K562 (cell line): ENCODE data around the gene VWA3B. TPM values are rescaled to one million over a fixed set of nuclear protein-coding genes. Genes with fewer than 3 reads are reported as not detected.

Source experiments
- ATAC-seq: fragments of 200-7000 bp; cut with Tn5 transposase; 3 replicates; pipeline ENCODE4 v1.9.1; 2020; ENCODE audit warnings: moderate library complexity
- BruUV-seq: library from RNA; stranded (reverse); fragments of 400-500 nt; replicated peaks from 2 replicates; lab custom pipeline; 2021; lab: Mats Ljungman, UMichigan
- CTCF ChIA-PET: fragments of 300-600 bp; formaldehyde crosslinking; extraction: SDS; loops from one replicate; lab custom pipeline; 2021; ENCODE audit warnings: low intra/inter-chr PET ratio; lab: Yijun Ruan, JAX
- POLR2A ChIA-PET: fragments of 300-600, 350-650 bp; sonication (Branson Sonifier 250); formaldehyde crosslinking; extraction: SDS; loops from one replicate; lab custom pipeline; 2021; ENCODE audit warnings: antibody characterized with exemption, inconsistent platforms; lab: Yijun Ruan, JAX
- DNase-seq, 4 experiments: peaks; one replicate each; pipeline versions ENCODE4 v3.0.0 to v3.0.0-alpha.2; 2011 to 2018; ENCODE audit warnings: low spot score in 3 of 4, mixed read lengths in 3 of 4; ENCODE audit errors: extremely low read depth in 1 of 4
- FAIRE-seq: peaks from 2 replicates; lab custom pipeline; 2011; peaks lifted over from hg19 to GRCh38; lab: Jason Lieb, UNC
- H2AFZ ChIP-seq: 2 replicates; pipeline ENCODE4 v1.6.0; 2011; ENCODE audit warnings: low read depth, low read length, control low read depth, inconsistent platforms
- H3K27ac ChIP-seq: fragments of 200-600 bp; 3 replicates; pipeline ENCODE4 v1.8.0; 2011; ENCODE audit warnings: low read depth, mild to moderate bottlenecking, control low read depth, inconsistent platforms, low read length, moderate library complexity, mixed read lengths; ENCODE audit errors: extremely low read depth
- H3K27me3 ChIP-seq, 2 experiments: fragments of 300-600 bp in 1 of 2; 2 replicates in 1 of 2; 3 replicates in 1 of 2; pipeline versions ENCODE4 v1.6.0 to v1.8.0; 2011; ENCODE audit warnings: inconsistent platforms in 2 of 2, low read length in 2 of 2, mild to moderate bottlenecking in 1 of 2, mixed read lengths in 1 of 2, moderate library complexity in 1 of 2; ENCODE audit not compliant: control insufficient read depth in 2 of 2, insufficient read depth in 2 of 2
- H3K36me3 ChIP-seq: fragments of 300-600 bp; 3 replicates; pipeline ENCODE4 v1.8.0; 2011; ENCODE audit warnings: mild to moderate bottlenecking, low read length, inconsistent platforms; ENCODE audit not compliant: control insufficient read depth, insufficient read depth
- H3K4me1 ChIP-seq, 2 experiments: fragments of 200-600 bp in 1 of 2; replicated peaks in 1 of 2; 2 replicates in 1 of 2; 3 replicates in 1 of 2; pipeline versions ENCODE4 v1.5.1 to v1.8.0; 2011; ENCODE audit warnings: inconsistent platforms in 2 of 2, low read length in 2 of 2, mild to moderate bottlenecking in 1 of 2, mixed read lengths in 1 of 2, moderate library complexity in 1 of 2; ENCODE audit not compliant: control insufficient read depth in 2 of 2, insufficient read depth in 2 of 2
- H3K4me2 ChIP-seq: 2 replicates; pipeline ENCODE4 v1.6.1; 2011; ENCODE audit warnings: low read length, control low read depth, inconsistent platforms, mixed read lengths; ENCODE audit not compliant: insufficient read depth
- H3K4me3 ChIP-seq: fragments of 200-600 bp; sonication (generic), shearing (Covaris generic); 2 replicates; pipeline ENCODE4 v1.5.1; 2016; ENCODE audit warnings: control low read depth, inconsistent platforms
- H3K79me2 ChIP-seq: fragments of 200-600 bp; 3 replicates; pipeline ENCODE4 v1.8.0; 2011; ENCODE audit warnings: low read length, inconsistent platforms; ENCODE audit not compliant: control insufficient read depth, insufficient read depth
- H3K9ac ChIP-seq, 2 experiments: 2 replicates each; pipeline versions ENCODE4 v1.6.0 to v1.6.1; 2011; ENCODE audit warnings: low read depth in 2 of 2, low read length in 2 of 2, control low read depth in 1 of 2, inconsistent platforms in 1 of 2, mild to moderate bottlenecking in 1 of 2, mixed read lengths in 1 of 2; ENCODE audit not compliant: insufficient read depth in 1 of 2
- H3K9me1 ChIP-seq: one replicate; pipeline ENCODE4 v1.6.0; 2011; ENCODE audit warnings: inconsistent platforms, mild to moderate bottlenecking, low read length, moderate library complexity; ENCODE audit not compliant: control insufficient read depth, insufficient read depth
- H3K9me3 ChIP-seq: replicated peaks from 2 replicates; pipeline ENCODE4 v1.5.1; 2011; ENCODE audit warnings: low read depth, low read length, inconsistent platforms; ENCODE audit not compliant: control insufficient read depth, insufficient read depth
- H4K20me1 ChIP-seq: replicated peaks from 2 replicates; pipeline ENCODE4 v1.6.1; 2011; ENCODE audit warnings: low read length, inconsistent platforms, mixed read lengths; ENCODE audit not compliant: control insufficient read depth, insufficient read depth
- ATF7 ChIP-seq: fragments of 450-650 bp; IDR thresholded peaks from 2 replicates; pipeline ENCODE4 v1.7.1; 2014; ENCODE audit warnings: mild to moderate bottlenecking, moderate library complexity
- ELF4 ChIP-seq: fragments of 450-650 bp; formaldehyde crosslinking; IDR thresholded peaks from 2 replicates; pipeline ENCODE4 v1.4.0; 2022; ENCODE audit warnings: missing genetic modification characterization
- FUS ChIP-seq: fragments of 200-400 bp; formaldehyde crosslinking; optimal IDR thresholded peaks from 2 replicates; pipeline ENCODE3; 2017; ENCODE audit warnings: low read depth, low read length
- HOXB6 ChIP-seq: fragments of 250-450 bp; sonication (Bioruptor Pico); IDR thresholded peaks from 2 replicates; pipeline ENCODE4 v1.5.1; 2022; ENCODE audit warnings: mild to moderate bottlenecking, borderline replicate concordance
- RBM15 ChIP-seq: fragments of 200-400 bp; formaldehyde crosslinking; IDR thresholded peaks from 2 replicates; pipeline ENCODE4 v1.6.1; 2018; ENCODE audit warnings: mild to moderate bottlenecking, low read length, moderate library complexity; ENCODE audit not compliant: insufficient read depth
- XRCC3 ChIP-seq: fragments of 450-650 bp; IDR thresholded peaks from 2 replicates; pipeline ENCODE4 v1.6.1; 2017; ENCODE audit warnings: mild to moderate bottlenecking, moderate library complexity
- YBX1 ChIP-seq: fragments of 450-650 bp; IDR thresholded peaks from 2 replicates; pipeline ENCODE4 v1.7.1; 2016; ENCODE audit warnings: mild to moderate bottlenecking
- ZBED1 ChIP-seq: IDR thresholded peaks from 2 replicates; pipeline ENCODE4 v1.6.1; 2014
- ZNF197 ChIP-seq: fragments of 200-800 bp; sonication (Bioruptor generic); IDR thresholded peaks from 2 replicates; pipeline ENCODE4 v1.6.1; 2016; ENCODE audit warnings: low read depth, missing genetic modification characterization, missing compliant biosample characterization
- ZNF551 ChIP-seq: fragments of 250-450 bp; sonication (Bioruptor Pico); IDR thresholded peaks from 2 replicates; pipeline ENCODE4 v1.5.0; 2021; ENCODE audit warnings: mild to moderate bottlenecking, moderate library complexity
- WGBS: fragments of 100-300 bp; shearing (Covaris generic); methylation state at CpG from one replicate; pipeline ENCODE4 v1.1.6; 2016; ENCODE audit warnings: low coverage, mixed read lengths; ENCODE audit not compliant: insufficient coverage; ENCODE audit errors: missing lambda C conversion rate; 5-methylcytosine and 5-hydroxymethylcytosine counted together
- in situ Hi-C: fragments of 300-500 bp; cut with MboI; formaldehyde crosslinking; loops from 4 replicates; pipeline ENCODE4 v1.15.0; 2018; ENCODE audit warnings: inconsistent platforms, mixed read lengths
- intact Hi-C: fragments of 100-400 bp; cut with micrococcal nuclease; formaldehyde crosslinking; loops from 2 replicates; pipeline ENCODE4 v1.14.2; 2022
- polyA plus RNA-seq, 8 experiments: library from polyadenylated mRNA; depleted of rRNA in 4 of 8; stranded (reverse) in 5 of 8; unstranded in 3 of 8; fragments of >200 nt; fragmentation: Nextera tagmentation in 2 of 8; fragmentation: Illumina TruSeq in 1 of 8; extraction: Ambion mirVana in 2 of 8; extraction: Trizol in 1 of 8; gene quantifications; 2 replicates each; pipeline versions ENCODE4 v1.2.1 to v1.2.3, GENCODE V29; 2011 to 2014; ENCODE audit warnings: inconsistent platforms in 1 of 8, missing spikeins in 1 of 8
- total RNA-seq, 7 experiments: library from RNA; depleted of rRNA in 6 of 7; stranded (reverse); fragments of >200 nt in 6 of 7; fragmentation: Illumina TruSeq in 2 of 7; extraction: Trizol in 2 of 7; gene quantifications; 2 replicates each; pipeline versions ENCODE4 v1.2.1 to v1.2.3, GENCODE V29; 2011 to 2021; ENCODE audit warnings: low replicate concordance in 1 of 7
- TF ChIP-seq, protein P1 (sequence below): sonication (generic); formaldehyde crosslinking; IDR thresholded peaks from 2 replicates; pipeline ENCODE4 v1.8.0; 2023; ENCODE audit warnings: mild to moderate bottlenecking, missing genetic modification reagents
- TF ChIP-seq, protein P2 (sequence below): fragments of 450-650 bp; IDR thresholded peaks from 2 replicates; pipeline ENCODE4 v1.7.1; 2018; ENCODE audit warnings: mild to moderate bottlenecking, low read depth; ENCODE audit not compliant: partially characterized antibody
- TF ChIP-seq, protein P3 (sequence below), 2 experiments: IDR thresholded peaks in 1 of 2; conservative IDR thresholded peaks in 1 of 2; 2 replicates each; pipeline ENCODE4 v1.6.1; 2016; ENCODE audit warnings: low read depth in 2 of 2, mild to moderate bottlenecking in 1 of 2, missing compliant biosample characterization in 1 of 2, missing genetic modification characterization in 1 of 2, moderate library complexity in 1 of 2

VWA3B gene
- total and polyA plus RNA-seq, 9 of the 15 experiments (the other 6 are each of a cell fraction or from before 2014, with no cell fraction given), result not detected

DNA sequence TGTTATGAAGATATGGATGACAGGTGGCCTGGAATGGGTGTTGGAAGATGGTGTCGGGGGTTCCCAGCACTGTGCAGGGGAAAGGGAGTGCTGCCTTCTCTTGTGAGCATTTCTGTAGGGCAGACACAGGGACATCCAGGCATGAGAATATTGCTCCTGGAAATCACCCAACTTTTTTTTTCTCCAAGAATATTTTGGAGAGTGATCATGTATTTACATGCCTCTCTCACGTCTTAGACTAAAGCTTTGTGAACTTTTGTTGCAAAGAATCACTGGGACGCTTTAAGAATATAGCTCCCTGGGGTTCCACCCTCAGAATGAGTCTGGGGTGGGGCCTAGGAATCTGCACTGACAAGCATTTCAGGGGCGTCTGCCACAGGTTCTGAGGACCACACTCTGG lies 68.7 kb downstream of the VWA3B start:
- no peaks in the 10 kb centered on the region for H3K9me1 ChIP-seq
- H3K27me3 ChIP-seq, result peaks cover 35 to 67% of the 10 kb centered on the region in 2 experiments
- DNase-seq (no peak), FAIRE-seq (no peak)
- no peak overlapping the region for H3K4me2 ChIP-seq
- H3K9me3 ChIP-seq, result no peaks in the 10 kb centered on the region
- no peaks in the 10 kb centered on the region for H3K4me1 ChIP-seq
- no TSS peak for BruUV-seq
- no peaks in the 10 kb centered on the region for H4K20me1 ChIP-seq
- H3K79me2 ChIP-seq, result no peaks in the 10 kb centered on the region
- no peak overlapping the region for H3K4me3 ChIP-seq
- H3K9ac ChIP-seq, result no peak overlapping the region
- CTCF ChIA-PET, result no interaction called here
- TF ChIP-seq XRCC3 (no peak), ZNF551 (no peak), HOXB6 (CRISPR knock-in tag) (no peak), FUS (no peak), YBX1 (no peak), ZNF197 (no peak), ZBED1 (no peak), ELF4 (CRISPR knock-in tag) (no peak), ATF7 (no peak), RBM15 (no peak)
- TF ChIP-seq, protein P1, sequence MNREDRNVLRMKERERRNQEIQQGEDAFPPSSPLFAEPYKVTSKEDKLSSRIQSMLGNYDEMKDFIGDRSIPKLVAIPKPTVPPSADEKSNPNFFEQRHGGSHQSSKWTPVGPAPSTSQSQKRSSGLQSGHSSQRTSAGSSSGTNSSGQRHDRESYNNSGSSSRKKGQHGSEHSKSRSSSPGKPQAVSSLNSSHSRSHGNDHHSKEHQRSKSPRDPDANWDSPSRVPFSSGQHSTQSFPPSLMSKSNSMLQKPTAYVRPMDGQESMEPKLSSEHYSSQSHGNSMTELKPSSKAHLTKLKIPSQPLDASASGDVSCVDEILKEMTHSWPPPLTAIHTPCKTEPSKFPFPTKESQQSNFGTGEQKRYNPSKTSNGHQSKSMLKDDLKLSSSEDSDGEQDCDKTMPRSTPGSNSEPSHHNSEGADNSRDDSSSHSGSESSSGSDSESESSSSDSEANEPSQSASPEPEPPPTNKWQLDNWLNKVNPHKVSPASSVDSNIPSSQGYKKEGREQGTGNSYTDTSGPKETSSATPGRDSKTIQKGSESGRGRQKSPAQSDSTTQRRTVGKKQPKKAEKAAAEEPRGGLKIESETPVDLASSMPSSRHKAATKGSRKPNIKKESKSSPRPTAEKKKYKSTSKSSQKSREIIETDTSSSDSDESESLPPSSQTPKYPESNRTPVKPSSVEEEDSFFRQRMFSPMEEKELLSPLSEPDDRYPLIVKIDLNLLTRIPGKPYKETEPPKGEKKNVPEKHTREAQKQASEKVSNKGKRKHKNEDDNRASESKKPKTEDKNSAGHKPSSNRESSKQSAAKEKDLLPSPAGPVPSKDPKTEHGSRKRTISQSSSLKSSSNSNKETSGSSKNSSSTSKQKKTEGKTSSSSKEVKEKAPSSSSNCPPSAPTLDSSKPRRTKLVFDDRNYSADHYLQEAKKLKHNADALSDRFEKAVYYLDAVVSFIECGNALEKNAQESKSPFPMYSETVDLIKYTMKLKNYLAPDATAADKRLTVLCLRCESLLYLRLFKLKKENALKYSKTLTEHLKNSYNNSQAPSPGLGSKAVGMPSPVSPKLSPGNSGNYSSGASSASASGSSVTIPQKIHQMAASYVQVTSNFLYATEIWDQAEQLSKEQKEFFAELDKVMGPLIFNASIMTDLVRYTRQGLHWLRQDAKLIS (CRISPR knock-in tag), result no peak
- TF ChIP-seq, protein P2, sequence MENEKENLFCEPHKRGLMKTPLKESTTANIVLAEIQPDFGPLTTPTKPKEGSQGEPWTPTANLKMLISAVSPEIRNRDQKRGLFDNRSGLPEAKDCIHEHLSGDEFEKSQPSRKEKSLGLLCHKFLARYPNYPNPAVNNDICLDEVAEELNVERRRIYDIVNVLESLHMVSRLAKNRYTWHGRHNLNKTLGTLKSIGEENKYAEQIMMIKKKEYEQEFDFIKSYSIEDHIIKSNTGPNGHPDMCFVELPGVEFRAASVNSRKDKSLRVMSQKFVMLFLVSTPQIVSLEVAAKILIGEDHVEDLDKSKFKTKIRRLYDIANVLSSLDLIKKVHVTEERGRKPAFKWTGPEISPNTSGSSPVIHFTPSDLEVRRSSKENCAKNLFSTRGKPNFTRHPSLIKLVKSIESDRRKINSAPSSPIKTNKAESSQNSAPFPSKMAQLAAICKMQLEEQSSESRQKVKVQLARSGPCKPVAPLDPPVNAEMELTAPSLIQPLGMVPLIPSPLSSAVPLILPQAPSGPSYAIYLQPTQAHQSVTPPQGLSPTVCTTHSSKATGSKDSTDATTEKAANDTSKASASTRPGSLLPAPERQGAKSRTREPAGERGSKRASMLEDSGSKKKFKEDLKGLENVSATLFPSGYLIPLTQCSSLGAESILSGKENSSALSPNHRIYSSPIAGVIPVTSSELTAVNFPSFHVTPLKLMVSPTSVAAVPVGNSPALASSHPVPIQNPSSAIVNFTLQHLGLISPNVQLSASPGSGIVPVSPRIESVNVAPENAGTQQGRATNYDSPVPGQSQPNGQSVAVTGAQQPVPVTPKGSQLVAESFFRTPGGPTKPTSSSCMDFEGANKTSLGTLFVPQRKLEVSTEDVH, result no peak
- TF ChIP-seq, protein P3, sequence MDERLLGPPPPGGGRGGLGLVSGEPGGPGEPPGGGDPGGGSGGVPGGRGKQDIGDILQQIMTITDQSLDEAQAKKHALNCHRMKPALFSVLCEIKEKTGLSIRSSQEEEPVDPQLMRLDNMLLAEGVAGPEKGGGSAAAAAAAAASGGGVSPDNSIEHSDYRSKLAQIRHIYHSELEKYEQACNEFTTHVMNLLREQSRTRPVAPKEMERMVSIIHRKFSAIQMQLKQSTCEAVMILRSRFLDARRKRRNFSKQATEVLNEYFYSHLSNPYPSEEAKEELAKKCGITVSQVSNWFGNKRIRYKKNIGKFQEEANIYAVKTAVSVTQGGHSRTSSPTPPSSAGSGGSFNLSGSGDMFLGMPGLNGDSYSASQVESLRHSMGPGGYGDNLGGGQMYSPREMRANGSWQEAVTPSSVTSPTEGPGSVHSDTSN (CRISPR knock-in tag; IDR thresholded peaks at IDR 0.05; ENCODE audit: low read depth), result no peak
- TF ChIP-seq, protein P3 (tag; conservative IDR thresholded peaks at IDR 0.05; ENCODE audit: low read depth), result no peak
- TF ChIP-seq, all 486 proteins: peak for 0
- Histone ChIP-seq H3K27ac (no peak overlapping the region), H3K36me3 (no peaks in the 10 kb centered on the region), H2AFZ (no peak overlapping the region)
- POLR2A ChIA-PET, result no interaction called here
- no peak for ATAC-seq
- in situ Hi-C loops (no loop called here), intact Hi-C loops (loop anchor here (2.0 kb wide), 1 partner anchor 349 kb away; no protein-coding TSS in a partner anchor)
- 3% methylated on average over 4 of the region's 4 CpGs for WGBS
